Thoracic aorta (tissue), 2 donors: ENCODE data around the gene KRT31. TPM values are rescaled to one million over a fixed set of nuclear protein-coding genes. Genes with fewer than 3 reads are reported as not detected.

Experiments
- ATAC-seq: fragments of 150-250 bp; one replicate; pipeline ENCODE4 v1.8.0; 2017; ENCODE audit warnings: low read depth; ENCODE audit not compliant: insufficient number of reproducible peaks, low FRiP score
- DNase-seq: peaks from one replicate; pipeline ENCODE4 v3.0.0-alpha.2; 2020; ENCODE audit warnings: low spot score
- H3K27ac ChIP-seq, 2 donors: fragments of 200-600 bp; sonication (generic); 1 replicate in 1 of 2; 2 replicates in 1 of 2; pipeline ENCODE4 v1.5.1; 2016; ENCODE audit warnings: mild to moderate bottlenecking in 2 of 2, moderate library complexity in 2 of 2
- H3K27me3 ChIP-seq: fragments of 200-600 bp; sonication (generic); replicated peaks from 2 replicates; pipeline ENCODE4 v1.6.0; 2016; ENCODE audit warnings: mild to moderate bottlenecking; ENCODE audit not compliant: insufficient read depth
- H3K36me3 ChIP-seq: fragments of 200-600 bp; sonication (generic); one replicate; pipeline ENCODE4 v1.5.1; 2016
- H3K4me1 ChIP-seq, 2 donors: fragments of 200-600 bp; sonication (generic); 1 replicate in 1 of 2; 2 replicates in 1 of 2; pipeline versions ENCODE4 v1.5.1 to v1.6.0; 2016; ENCODE audit warnings: low read depth in 2 of 2, mild to moderate bottlenecking in 1 of 2; ENCODE audit not compliant: control insufficient read depth in 1 of 2
- H3K4me3 ChIP-seq: fragments of 200-600 bp; sonication (generic); 2 replicates; pipeline ENCODE4 v1.5.1; 2016; ENCODE audit warnings: mild to moderate bottlenecking
- H3K9me3 ChIP-seq: fragments of 200-600 bp; sonication (generic); 2 replicates; pipeline ENCODE4 v1.5.1; 2016
- CTCF ChIP-seq: fragments of 200-600 bp; sonication (generic); IDR thresholded peaks from one replicate; pipeline ENCODE4 v1.5.1; 2019; ENCODE audit warnings: antibody characterized with exemption
- total RNA-seq, 2 donors: library from RNA; depleted of rRNA; stranded (reverse); fragments of >200 nt; gene quantifications; one replicate each; pipeline versions ENCODE4 v1.1.0 to v1.2.3, GENCODE V29; 2016

KRT31 gene
- total RNA-seq, result not detected

DNA sequence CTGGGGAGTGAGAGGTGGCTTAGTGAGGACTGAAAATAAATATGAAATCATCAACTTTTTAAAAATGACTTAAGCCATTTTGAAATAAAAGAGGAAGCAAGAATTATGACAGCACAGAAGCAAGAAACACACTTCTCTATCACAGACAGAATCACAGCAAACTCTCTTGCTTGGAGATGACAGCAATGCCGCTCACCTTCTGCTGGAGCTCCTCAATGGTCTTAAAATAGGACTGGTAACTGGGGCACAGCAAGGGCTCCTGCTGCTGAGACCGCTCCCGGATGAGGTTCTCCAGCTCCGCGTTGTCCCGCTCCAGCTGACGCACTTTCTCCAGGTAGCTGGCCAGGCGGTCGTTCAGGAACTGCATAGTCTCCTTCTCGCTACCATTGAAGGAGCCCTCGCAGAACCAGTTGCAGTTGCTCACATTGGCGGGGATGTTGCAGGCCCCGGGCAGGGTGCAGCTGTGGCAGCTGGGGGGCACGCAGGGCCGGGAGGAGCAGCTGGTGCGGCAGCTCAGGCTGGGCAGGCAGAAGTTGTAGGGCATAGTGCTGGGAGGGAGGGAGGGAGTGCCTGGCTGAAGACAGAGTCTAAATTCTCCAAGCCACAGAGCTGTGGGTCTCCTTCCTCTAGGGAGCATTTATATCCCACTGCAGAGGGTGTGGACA, at the start of gene KRT31:
TSS of gene KRT31 (minus strand) at position 613 of the 665 bp plus-strand sequence. CDS start at position 544, 69 bp downstream.
- no peak for TF ChIP-seq CTCF
- Histone ChIP-seq H3K27me3 (no peaks in the 10 kb centered on the region), H3K4me1 (no peaks in the 10 kb centered on the region), H3K36me3 (no peaks in the 10 kb centered on the region), H3K9me3 (no peaks in the 10 kb centered on the region), H3K27ac (no peak within 1 kb of the TSS), H3K4me3 (no peak within 1 kb of the TSS)
- ATAC-seq (no peak), DNase-seq (no peak)

GRCh38 chr17:41446806-41447205, 49.4 kb upstream of the KRT31 start:
- Histone ChIP-seq H3K9me3 (no peaks in the 10 kb centered on the region), H3K4me3 (no peak overlapping the region), H3K36me3 (no peaks in the 10 kb centered on the region), H3K27me3 (no peaks in the 10 kb centered on the region), H3K4me1 (no peaks in the 10 kb centered on the region), H3K27ac (no peak overlapping the region)
- TF ChIP-seq CTCF, result no peak
- no peak for ATAC-seq
- no peak for DNase-seq

GRCh38 chr17:41444640-41445039, 47.2 kb upstream of the KRT31 start:
- Histone ChIP-seq H3K27ac (no peak overlapping the region), H3K9me3 (no peaks in the 10 kb centered on the region), H3K27me3 (no peaks in the 10 kb centered on the region), H3K4me3 (no peak overlapping the region), H3K36me3 (no peaks in the 10 kb centered on the region), H3K4me1 (no peaks in the 10 kb centered on the region)
- no peak for DNase-seq
- no peak for ATAC-seq
- TF ChIP-seq CTCF, result no peak

- ATAC-seq (no peak), DNase-seq (no peak)
- Histone ChIP-seq H3K4me3 (no peak overlapping the region), H3K4me1 (no peaks in the 10 kb centered on the region), H3K27ac (no peak overlapping the region), H3K9me3 (no peaks in the 10 kb centered on the region), H3K36me3 (no peaks in the 10 kb centered on the region), H3K27me3 (no peaks in the 10 kb centered on the region)
- no peak for TF ChIP-seq CTCF
Measured at GRCh38 chr17:41444186-41444585, 46.8 kb upstream of the KRT31 start.

GRCh38 chr17:41442739-41443138, 45.3 kb upstream of the KRT31 start:
- no peak for ATAC-seq
- Histone ChIP-seq H3K9me3 (no peaks in the 10 kb centered on the region), H3K4me3 (no peak overlapping the region), H3K4me1 (no peaks in the 10 kb centered on the region), H3K36me3 (no peaks in the 10 kb centered on the region), H3K27me3 (no peaks in the 10 kb centered on the region), H3K27ac (no peak overlapping the region)
- TF ChIP-seq CTCF, result no peak
- no peak for DNase-seq
